Measurements from ENCODE around the gene SYK.
"Not testable (repeated sequence)": the region's sequence is repeated elsewhere in the genome, so short reads cannot be mapped to it uniquely, and the experiment has no call there.

The SYK gene

GRCh38 chr9:90799271-90799852, 2.3 kb upstream of the SYK start:
- no peak for ATAC-seq

GRCh38 chr9:90801973-90802322, 329 bp downstream of the SYK start:
- ATAC-seq: no peak

- no peak for ATAC-seq
Observed at GRCh38 chr9:90802386-90802985, 867 bp downstream of the SYK start.

GRCh38 chr9:90803860-90804593, 2.4 kb downstream of the SYK start:
- no peak for ATAC-seq

GRCh38 chr9:90805006-90805996, 3.7 kb downstream of the SYK start:
- no peak for ATAC-seq

GRCh38 chr9:90807006-90807405, 5.4 kb downstream of the SYK start:
- ATAC-seq: no peak

GRCh38 chr9:90808398-90808797, 6.8 kb downstream of the SYK start:
- ATAC-seq: no peak

GRCh38 chr9:90808890-90809685, 7.5 kb downstream of the SYK start:
- no peak for ATAC-seq

- ATAC-seq: no peak
Observed at GRCh38 chr9:90810691-90811090, 9.1 kb downstream of the SYK start.

GRCh38 chr9:90813046-90813445, 11.4 kb downstream of the SYK start:
- ATAC-seq: no peak

- ATAC-seq: no peak
Observed at GRCh38 chr9:90813523-90813922, 11.9 kb downstream of the SYK start.

GRCh38 chr9:90814355-90814754, 12.7 kb downstream of the SYK start:
- no peak for ATAC-seq

GRCh38 chr9:90815183-90815943, 13.7 kb downstream of the SYK start:
- peak; percentile 17 to 35 for ATAC-seq

- no peak for ATAC-seq
Observed at GRCh38 chr9:90815944-90816357, 14.3 kb downstream of the SYK start.

- ATAC-seq: no peak
Observed at GRCh38 chr9:90816690-90817089, 15.1 kb downstream of the SYK start.

- no peak for ATAC-seq
Observed at GRCh38 chr9:90818279-90818678, 16.7 kb downstream of the SYK start.

- ATAC-seq: not testable (repeated sequence)
Observed at GRCh38 chr9:90820406-90820805, 18.8 kb downstream of the SYK start.

GRCh38 chr9:90821236-90821635, 19.6 kb downstream of the SYK start:
- not testable (repeated sequence) for ATAC-seq

GRCh38 chr9:90821697-90822096, 20.1 kb downstream of the SYK start:
- no peak for ATAC-seq

- ATAC-seq: no peak
Observed at GRCh38 chr9:90822866-90823265, 21.2 kb downstream of the SYK start.

- ATAC-seq: no peak
Observed at GRCh38 chr9:90825586-90825985, 24.0 kb downstream of the SYK start.
